Panc1 (cell line): Measurements from ENCODE around the gene KLHL2. TPM values are rescaled to one million over a fixed set of nuclear protein-coding genes. Genes with fewer than 3 reads are reported as not detected.

Source experiments
- ATAC-seq: fragments of 200-7000 bp; cut with Tn5 transposase; 2 replicates; pipeline ENCODE4 v1.9.1; 2020; ENCODE audit warnings: mild to moderate bottlenecking, moderate library complexity
- BruUV-seq: library from RNA; stranded (reverse); fragments of 400-500 nt; replicated peaks from 2 replicates; lab custom pipeline; 2021; lab: Mats Ljungman, UMichigan
- CTCF ChIA-PET: fragments of 300-600 bp; sonication (Branson Sonifier 250); formaldehyde crosslinking; loops from one replicate; lab custom pipeline; 2022; ENCODE audit warnings: antibody characterized with exemption; lab: Charles Lee
- POLR2A ChIA-PET: fragments of 300-600 bp; sonication (Branson Sonifier 250); formaldehyde crosslinking; loops from one replicate; lab custom pipeline; 2022; ENCODE audit warnings: antibody characterized with exemption; lab: Charles Lee
- DNase-seq: peaks from one replicate; pipeline ENCODE4 v3.0.0-alpha.2; 2010; ENCODE audit warnings: low read depth, low spot score
- H3K27ac ChIP-seq: 2 replicates; pipeline ENCODE4 v1.5.1; 2011; ENCODE audit warnings: mild to moderate bottlenecking, low read length, inconsistent platforms
- H3K27me3 ChIP-seq: fragments of 200-500 bp; sonication (Bioruptor generic); 2 replicates; pipeline ENCODE4 v1.6.0; 2014; ENCODE audit warnings: low read length, inconsistent platforms; ENCODE audit not compliant: control insufficient read depth, insufficient read depth
- H3K36me3 ChIP-seq: fragments of 200-500 bp; sonication (Bioruptor generic); 2 replicates; pipeline ENCODE4 v1.5.1; 2014; ENCODE audit warnings: inconsistent platforms, mild to moderate bottlenecking, low read length, moderate library complexity; ENCODE audit not compliant: control insufficient read depth, insufficient read depth
- H3K4me1 ChIP-seq: 2 replicates; pipeline ENCODE4 v1.5.1; 2011; ENCODE audit warnings: inconsistent platforms, mild to moderate bottlenecking, low read length, moderate library complexity; ENCODE audit not compliant: control insufficient read depth, insufficient read depth
- H3K4me3 ChIP-seq, 2 experiments: 2 replicates each; pipeline ENCODE4 v1.5.1; 2011 to 2012; ENCODE audit warnings: low read depth in 2 of 2, low read length in 2 of 2, mild to moderate bottlenecking in 2 of 2, inconsistent platforms in 1 of 2, moderate library complexity in 1 of 2
- H3K9me3 ChIP-seq: fragments of 200-500 bp; sonication (Bioruptor generic); 2 replicates; pipeline ENCODE4 v1.5.1; 2014; ENCODE audit warnings: low read depth, mild to moderate bottlenecking, inconsistent platforms, low read length, moderate library complexity; ENCODE audit not compliant: control insufficient read depth, insufficient read depth
- POLR2AphosphoS5 ChIP-seq: IDR thresholded peaks from 2 replicates; pipeline ENCODE4 v1.6.1; 2012; ENCODE audit warnings: mild to moderate bottlenecking, low read depth, low read length, moderate library complexity
- REST ChIP-seq, 2 experiments: IDR thresholded peaks; 2 replicates each; pipeline ENCODE4 v1.6.1; 2011 to 2012; ENCODE audit warnings: low read depth in 2 of 2, control low read depth in 1 of 2, low read length in 1 of 2, mild to moderate bottlenecking in 1 of 2, moderate library complexity in 1 of 2; ENCODE audit not compliant: insufficient read depth in 1 of 2
- SIN3A ChIP-seq: IDR thresholded peaks from 2 replicates; pipeline ENCODE4 v1.6.1; 2012; ENCODE audit warnings: low read depth, mild to moderate bottlenecking, low read length, moderate library complexity, borderline replicate concordance; ENCODE audit not compliant: insufficient read depth
- in situ Hi-C: cut with HindIII; loops from 2 replicates; pipeline ENCODE4 v1.10.0; 2016; ENCODE audit warnings: low sequenced_read_pairs, low pct_unique_long_range_greater_than_20kb
- intact Hi-C: fragments of 100-400 bp; cut with micrococcal nuclease; formaldehyde crosslinking; loops from one replicate; pipeline ENCODE4 v1.10.0; 2022; ENCODE audit not compliant: unreplicated experiment
- total RNA-seq: library from RNA; stranded (reverse); gene quantifications from one replicate; pipeline ENCODE4 v1.2.1, GENCODE V29; 2021; ENCODE audit not compliant: unreplicated experiment
- TF ChIP-seq, protein P1 (sequence below): fragments of 450-650 bp; IDR thresholded peaks from 2 replicates; pipeline ENCODE4 v1.5.1; 2017; ENCODE audit warnings: mild to moderate bottlenecking

The KLHL2 gene
- total RNA-seq, 1 experiment from 2014 or later: 17.4 TPM

DNA sequence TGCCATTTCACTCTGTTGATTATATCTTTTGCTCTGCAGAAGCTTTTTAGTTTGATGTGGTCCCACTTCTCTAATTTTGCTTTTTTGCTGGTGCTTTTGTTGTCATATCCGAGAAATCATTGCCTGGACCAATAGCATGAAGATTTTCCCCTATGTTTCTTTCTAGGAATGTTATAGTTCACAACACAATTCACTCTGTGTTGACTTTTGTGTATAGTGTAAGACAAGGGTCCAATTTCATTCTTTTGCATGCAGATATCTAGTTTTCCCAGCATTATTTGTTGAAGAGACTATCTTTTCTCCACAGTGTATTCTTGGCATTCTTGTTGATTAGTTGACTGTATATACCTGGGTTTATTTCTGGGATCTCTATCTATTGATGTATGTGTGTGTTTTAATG, 163.2 kb downstream of the KLHL2 start:
- Histone ChIP-seq H3K9me3 (no peaks in the 10 kb centered on the region), H3K27me3 (no peaks in the 10 kb centered on the region), H3K36me3 (no peaks in the 10 kb centered on the region), H3K4me1 (no peaks in the 10 kb centered on the region), H3K4me3 (no peak overlapping the region), H3K27ac (no peak overlapping the region)
- no TSS peak for BruUV-seq
- ChIA-PET CTCF (no interaction called here), POLR2A (no interaction called here)
- TF ChIP-seq REST (IDR thresholded peaks at IDR 0.05; ENCODE audit: insufficient read depth in 1 of 2, low read depth in 2 of 2, low read length in 1 of 2) (no peak), SIN3A (no peak), POLR2AphosphoS5 (no peak)
- TF ChIP-seq, protein P1, sequence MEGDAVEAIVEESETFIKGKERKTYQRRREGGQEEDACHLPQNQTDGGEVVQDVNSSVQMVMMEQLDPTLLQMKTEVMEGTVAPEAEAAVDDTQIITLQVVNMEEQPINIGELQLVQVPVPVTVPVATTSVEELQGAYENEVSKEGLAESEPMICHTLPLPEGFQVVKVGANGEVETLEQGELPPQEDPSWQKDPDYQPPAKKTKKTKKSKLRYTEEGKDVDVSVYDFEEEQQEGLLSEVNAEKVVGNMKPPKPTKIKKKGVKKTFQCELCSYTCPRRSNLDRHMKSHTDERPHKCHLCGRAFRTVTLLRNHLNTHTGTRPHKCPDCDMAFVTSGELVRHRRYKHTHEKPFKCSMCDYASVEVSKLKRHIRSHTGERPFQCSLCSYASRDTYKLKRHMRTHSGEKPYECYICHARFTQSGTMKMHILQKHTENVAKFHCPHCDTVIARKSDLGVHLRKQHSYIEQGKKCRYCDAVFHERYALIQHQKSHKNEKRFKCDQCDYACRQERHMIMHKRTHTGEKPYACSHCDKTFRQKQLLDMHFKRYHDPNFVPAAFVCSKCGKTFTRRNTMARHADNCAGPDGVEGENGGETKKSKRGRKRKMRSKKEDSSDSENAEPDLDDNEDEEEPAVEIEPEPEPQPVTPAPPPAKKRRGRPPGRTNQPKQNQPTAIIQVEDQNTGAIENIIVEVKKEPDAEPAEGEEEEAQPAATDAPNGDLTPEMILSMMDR: no peak
- DNase-seq (no peak), ATAC-seq (no peak)
- intact Hi-C loops: no loop called here
- in situ Hi-C loops: no loop called here

Other genes starting within 250 kb of the KLHL2 start
- gene TRIM61, start 229.9 kb upstream of the KLHL2 start, total RNA-seq: not detected
- gene TRIM60, start 175.6 kb upstream of the KLHL2 start, total RNA-seq: not detected
- not detected for gene TRIM75, start 153.7 kb upstream of the KLHL2 start, total RNA-seq
- 7.2 TPM for gene TMEM192, start 94.7 kb upstream of the KLHL2 start, total RNA-seq
- 53.9 TPM for gene MSMO1, start 120.1 kb downstream of the KLHL2 start, total RNA-seq
- 0.92 TPM for gene CPE, start 171.4 kb downstream of the KLHL2 start, total RNA-seq